ENCODE data around the gene PARD3.
"Not testable (repeated sequence)": the region's sequence is repeated elsewhere in the genome, so short reads cannot be mapped to it uniquely, and the experiment has no call there.

Gene PARD3

DNA sequence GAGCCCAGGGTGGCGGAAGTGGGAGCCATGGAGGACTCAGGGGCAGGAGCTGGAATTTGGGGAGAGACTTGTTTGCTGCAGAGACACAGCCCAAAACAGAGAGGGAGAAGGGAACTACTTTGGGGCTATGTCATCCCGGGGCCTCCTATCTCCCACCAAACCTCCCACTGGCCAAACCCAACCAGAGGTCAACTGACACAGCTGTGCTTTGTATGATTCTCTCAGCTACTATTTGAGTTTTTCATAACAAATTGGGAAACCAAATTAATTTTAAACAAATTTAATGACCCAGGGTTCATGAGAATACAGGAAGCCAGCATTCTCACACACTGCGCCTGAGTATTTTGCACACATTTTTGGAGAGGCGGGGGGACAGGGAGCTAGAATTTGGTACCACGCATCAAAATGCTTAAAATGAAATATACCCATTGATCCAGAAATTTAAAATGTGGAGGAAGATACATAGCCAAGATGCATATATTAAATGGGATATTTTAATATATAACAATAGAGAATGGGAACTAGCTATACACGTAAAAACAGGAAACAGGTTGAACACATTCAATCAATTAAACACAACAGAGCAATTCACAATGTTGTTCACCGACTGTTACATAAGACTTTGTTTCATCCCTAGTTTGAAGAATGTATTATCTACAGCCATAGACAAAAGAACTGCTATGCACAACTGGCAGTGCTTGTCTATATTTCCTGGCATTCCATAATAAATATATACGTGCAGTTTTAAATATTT, 105.3 kb downstream of the PARD3 start:
- peaks cover 72% of the 10 kb centered on the region for H3K79me2 ChIP-seq (ENCODE audit: insufficient read depth, low read length)
- H4K20me1 ChIP-seq (ENCODE audit: insufficient read depth, low read length, poor library complexity, severe bottlenecking) = peaks cover 53% of the 10 kb centered on the region
- H3K4me1 ChIP-seq (ENCODE audit: insufficient read depth, low read length, poor library complexity, severe bottlenecking) = peaks cover 23% of the 10 kb centered on the region
- H3K9ac ChIP-seq (ENCODE audit: low read depth, low read length, poor library complexity, severe bottlenecking) = no peak overlapping the region
- H3K27me3 ChIP-seq (ENCODE audit: insufficient read depth, low read length, poor library complexity, severe bottlenecking) = no peaks in the 10 kb centered on the region
- H2AFZ ChIP-seq (ENCODE audit: low read length) = no peak overlapping the region
- no peaks in the 10 kb centered on the region for H3K9me2 ChIP-seq (replicated peaks; ENCODE audit: low read depth, low read length)
- no peak overlapping the region for H3K4me2 ChIP-seq (ENCODE audit: low read depth, low read length, poor library complexity, severe bottlenecking)
- H3F3A ChIP-seq (ENCODE audit: low read depth) = no peaks in the 10 kb centered on the region
- no peaks in the 10 kb centered on the region for H3K9me3 ChIP-seq (ENCODE audit: insufficient read depth, low read depth, low read length)
- no peak for TF ChIP-seq CTCF (conservative IDR thresholded peaks at IDR 0.05; ENCODE audit: low read length)
- TF ChIP-seq EZH2phosphoT487 (IDR thresholded peaks at IDR 0.05; ENCODE audit: borderline replicate concordance) = no peak
- no peaks in the 10 kb centered on the region for H3K36me3 ChIP-seq (ENCODE audit: insufficient read depth, low read length)
- H3K4me3 ChIP-seq (ENCODE audit: low read length, poor library complexity, severe bottlenecking) = no peak overlapping the region

GRCh38 chr10:34707656-34708055, 107.4 kb downstream of the PARD3 start:
- Histone ChIP-seq H3K4me2 (ENCODE audit: low read depth, low read length, poor library complexity, severe bottlenecking) (no peak overlapping the region), H3K4me3 (ENCODE audit: low read length, poor library complexity, severe bottlenecking) (no peak overlapping the region), H4K20me1 (ENCODE audit: insufficient read depth, low read length, poor library complexity, severe bottlenecking) (peaks cover 59% of the 10 kb centered on the region), H3K79me2 (ENCODE audit: insufficient read depth, low read length) (peaks cover 75% of the 10 kb centered on the region), H3K36me3 (ENCODE audit: insufficient read depth, low read length) (no peaks in the 10 kb centered on the region), H3K4me1 (ENCODE audit: insufficient read depth, low read length, poor library complexity, severe bottlenecking) (peaks cover 23% of the 10 kb centered on the region), H2AFZ (ENCODE audit: low read length) (no peak overlapping the region), H3K9me3 (ENCODE audit: insufficient read depth, low read depth, low read length) (no peaks in the 10 kb centered on the region), H3K9me2 (replicated peaks; ENCODE audit: low read depth, low read length) (no peaks in the 10 kb centered on the region), H3F3A (ENCODE audit: low read depth) (no peaks in the 10 kb centered on the region), H3K27me3 (ENCODE audit: insufficient read depth, low read length, poor library complexity, severe bottlenecking) (no peaks in the 10 kb centered on the region), H3K9ac (ENCODE audit: low read depth, low read length, poor library complexity, severe bottlenecking) (no peak overlapping the region)
- no peak for TF ChIP-seq CTCF (conservative IDR thresholded peaks at IDR 0.05; ENCODE audit: low read length)
- no peak for TF ChIP-seq EZH2phosphoT487 (IDR thresholded peaks at IDR 0.05; ENCODE audit: borderline replicate concordance)

- not testable (repeated sequence) for H3F3A ChIP-seq (ENCODE audit: low read depth); H3K9me3 ChIP-seq (ENCODE audit: insufficient read depth, low read depth, low read length); H3K9ac ChIP-seq (ENCODE audit: low read depth, low read length, poor library complexity, severe bottlenecking); H3K4me3 ChIP-seq (ENCODE audit: low read length, poor library complexity, severe bottlenecking); H3K27me3 ChIP-seq (ENCODE audit: insufficient read depth, low read length, poor library complexity, severe bottlenecking); H3K9me2 ChIP-seq (replicated peaks; ENCODE audit: low read depth, low read length); H2AFZ ChIP-seq (ENCODE audit: low read length); H3K4me2 ChIP-seq (ENCODE audit: low read depth, low read length, poor library complexity, severe bottlenecking); H3K36me3 ChIP-seq (ENCODE audit: insufficient read depth, low read length)
- H4K20me1 ChIP-seq (ENCODE audit: insufficient read depth, low read length, poor library complexity, severe bottlenecking) = peaks cover 58% of the 10 kb centered on the region
- peaks cover 72% of the 10 kb centered on the region for H3K79me2 ChIP-seq (ENCODE audit: insufficient read depth, low read length)
- H3K4me1 ChIP-seq (ENCODE audit: insufficient read depth, low read length, poor library complexity, severe bottlenecking) = peaks cover 23% of the 10 kb centered on the region
Measured at GRCh38 chr10:34706992-34707391, 108.1 kb downstream of the PARD3 start.

- H2AFZ ChIP-seq (ENCODE audit: low read length) = no peak overlapping the region
- peaks cover 71% of the 10 kb centered on the region for H3K79me2 ChIP-seq (ENCODE audit: insufficient read depth, low read length)
- no peaks in the 10 kb centered on the region for H3K27me3 ChIP-seq (ENCODE audit: insufficient read depth, low read length, poor library complexity, severe bottlenecking)
- H3K4me2 ChIP-seq (ENCODE audit: low read depth, low read length, poor library complexity, severe bottlenecking) = no peak overlapping the region
- H3K9ac ChIP-seq (ENCODE audit: low read depth, low read length, poor library complexity, severe bottlenecking) = no peak overlapping the region
- no peaks in the 10 kb centered on the region for H3K9me2 ChIP-seq (replicated peaks; ENCODE audit: low read depth, low read length)
- peaks cover 25% of the 10 kb centered on the region for H3K4me1 ChIP-seq (ENCODE audit: insufficient read depth, low read length, poor library complexity, severe bottlenecking)
- no peak overlapping the region for H3K4me3 ChIP-seq (ENCODE audit: low read length, poor library complexity, severe bottlenecking)
- H4K20me1 ChIP-seq (ENCODE audit: insufficient read depth, low read length, poor library complexity, severe bottlenecking) = peaks cover 54% of the 10 kb centered on the region
- no peaks in the 10 kb centered on the region for H3K36me3 ChIP-seq (ENCODE audit: insufficient read depth, low read length)
- TF ChIP-seq CTCF (conservative IDR thresholded peaks at IDR 0.05; ENCODE audit: low read length) (no peak), EZH2phosphoT487 (IDR thresholded peaks at IDR 0.05; ENCODE audit: borderline replicate concordance) (no peak)
- no peaks in the 10 kb centered on the region for H3K9me3 ChIP-seq (ENCODE audit: insufficient read depth, low read depth, low read length)
- H3F3A ChIP-seq (ENCODE audit: low read depth) = no peaks in the 10 kb centered on the region
Measured at GRCh38 chr10:34706147-34706546, 108.9 kb downstream of the PARD3 start.

Measured in Loucy (cell line).